Measurements from ENCODE around the gene MAP4. TPM values are rescaled to one million over a fixed set of nuclear protein-coding genes. Genes with fewer than 3 reads are reported as not detected.

The MAP4 gene
- total and polyA plus RNA-seq, 8 donors, result 34.5 to 127 (median 72.2) TPM

- intact Hi-C loops (cut with DNase I), result loop anchor here in 1 of 3 donors (10.0 kb wide), 1 partner anchor 142 kb away; no protein-coding TSS in a partner anchor
- H3K9me3 ChIP-seq, result no peaks in the 10 kb centered on the region
- peaks cover 0 to 37% (median 8%) of the 10 kb centered on the region in 3 donors for H3K36me3 ChIP-seq
- H3K27me3 ChIP-seq, result no peaks in the 10 kb centered on the region
- FAIRE-seq, result no peak
- no peak for DNase-seq
- 88 to 92% methylated on average over 36 of the region's 36 CpGs for WGBS, 2 donors
- ATAC-seq, result peak in 1 of 4 donors; percentile 2
- TF ChIP-seq CTCF (IDR thresholded peaks at IDR 0.05), result no peak
- H3K4me3 ChIP-seq, result no peak overlapping the region
- H3K27ac ChIP-seq, result no peak overlapping the region
- H3K4me1 ChIP-seq, result no peaks in the 10 kb centered on the region
These were observed 163.3 kb downstream of the MAP4 start for GRCh38 chr3:47852604-47853602.

GRCh38 chr3:47851888-47852603, 164.2 kb downstream of the MAP4 start:
- WGBS, 2 donors, result 91 to 93% methylated on average over 12 of the region's 12 CpGs

GRCh38 chr3:47850564-47851410, 165.4 kb downstream of the MAP4 start:
- peaks cover 0 to 34% (median 25%) of the 10 kb centered on the region in 3 donors for H3K36me3 ChIP-seq
- no peak for ATAC-seq
- WGBS, 2 donors, result 79% methylated on average over 14 of the region's 14 CpGs

More at GRCh38 chr3:47851888-47852603, 164.2 kb downstream of the MAP4 start:
- TF ChIP-seq CTCF (IDR thresholded peaks at IDR 0.05), result no peak
- DNase-seq (no peak), ATAC-seq (no peak), FAIRE-seq (no peak)
- H3K36me3 ChIP-seq, result peaks cover 0 to 34% (median 13%) of the 10 kb centered on the region in 3 donors
- H3K9me3 ChIP-seq, result no peaks in the 10 kb centered on the region
- no peaks in the 10 kb centered on the region for H3K4me1 ChIP-seq
- H3K27ac ChIP-seq, result no peak overlapping the region
- H3K27me3 ChIP-seq, result no peaks in the 10 kb centered on the region
- intact Hi-C loops (cut with DNase I), result loop anchor here in 1 of 3 donors (10.0 kb wide), 1 partner anchor 143 kb away; no protein-coding TSS in a partner anchor
- no peak overlapping the region for H3K4me3 ChIP-seq

More at GRCh38 chr3:47850564-47851410, 165.4 kb downstream of the MAP4 start:
- intact Hi-C loops (cut with DNase I), result loop anchor here in 1 of 3 donors (10.0 kb wide), 1 partner anchor 144 kb away; no protein-coding TSS in a partner anchor
- FAIRE-seq, result no peak
- no peak for DNase-seq
- Histone ChIP-seq H3K27ac (no peak overlapping the region), H3K4me1 (no peaks in the 10 kb centered on the region), H3K4me3 (no peak overlapping the region), H3K9me3 (no peaks in the 10 kb centered on the region), H3K27me3 (no peaks in the 10 kb centered on the region)
- no peak for TF ChIP-seq CTCF (IDR thresholded peaks at IDR 0.05)
